HG03045 (cell line): ENCODE measurements around the gene NTM.
A peak's percentile ranks its signal among the peaks of the same experiment; 100 is the strongest.

ENCODE experiments used
- ATAC-seq: cut with Tn5 transposase; IDR thresholded peaks from one replicate; pipeline ENCODE4 v1.9.1; 2021; ENCODE audit warnings: mild to moderate bottlenecking, moderate library complexity; ENCODE audit not compliant: unreplicated experiment

Gene NTM

DNA sequence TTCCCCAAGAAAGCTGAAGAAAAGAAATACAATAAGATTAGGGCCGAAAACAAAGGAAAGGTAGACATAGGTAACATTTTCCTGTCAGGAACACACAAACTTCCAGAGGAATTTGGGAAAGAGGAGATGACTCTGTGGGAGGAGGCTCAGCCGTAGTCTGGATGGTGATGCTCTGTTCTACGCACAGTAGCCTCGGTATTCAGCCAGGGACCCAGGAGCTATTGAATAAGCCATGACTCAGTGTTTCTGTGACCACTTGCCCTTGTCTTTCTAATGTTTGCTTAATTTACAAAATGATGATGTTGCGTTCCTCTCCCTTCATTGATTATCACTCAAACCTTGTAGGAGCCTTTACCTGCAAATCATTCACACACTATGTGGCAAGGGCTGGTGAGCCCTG lies 745.0 kb downstream of the NTM start:
- ATAC-seq = no peak

DNA sequence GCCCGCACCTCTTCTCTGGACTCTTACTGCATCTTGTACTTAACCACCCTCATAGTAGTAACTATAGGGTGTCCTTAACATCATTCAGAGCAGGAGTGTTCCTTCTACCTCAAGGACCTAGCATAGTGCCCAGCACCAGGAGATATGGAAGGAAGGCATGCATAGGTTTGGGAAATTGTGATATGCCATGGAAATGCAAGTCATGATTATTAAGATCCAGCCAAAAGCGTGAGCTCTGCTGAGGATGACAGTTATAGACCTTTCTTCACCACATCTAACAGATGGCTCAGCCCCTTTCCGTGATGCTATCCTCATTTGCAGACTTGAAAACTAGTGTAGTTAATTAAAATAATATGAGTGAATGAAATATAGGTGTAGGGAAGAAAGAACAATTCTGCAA lies 746.1 kb downstream of the NTM start:
- no peak for ATAC-seq

DNA sequence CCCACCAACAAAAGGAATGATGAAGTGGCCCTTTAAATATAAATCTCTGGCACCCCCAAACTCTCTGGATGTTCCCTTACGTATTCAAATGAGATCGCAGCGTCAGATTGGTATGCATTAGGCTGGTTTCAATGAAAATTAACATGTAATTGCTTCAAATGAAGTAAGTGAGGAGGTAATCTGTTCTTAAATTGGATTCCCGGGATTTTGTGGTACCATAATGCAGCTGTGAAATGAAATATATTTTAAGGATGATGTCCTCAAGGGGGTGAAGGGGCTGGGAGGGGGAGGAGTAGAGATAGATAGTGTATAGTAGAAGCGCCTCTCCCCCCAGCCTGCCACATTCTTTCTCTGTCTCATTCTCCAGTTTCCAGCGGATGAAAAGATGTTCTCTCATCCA lies 748.2 kb downstream of the NTM start:
- ATAC-seq = no peak

DNA sequence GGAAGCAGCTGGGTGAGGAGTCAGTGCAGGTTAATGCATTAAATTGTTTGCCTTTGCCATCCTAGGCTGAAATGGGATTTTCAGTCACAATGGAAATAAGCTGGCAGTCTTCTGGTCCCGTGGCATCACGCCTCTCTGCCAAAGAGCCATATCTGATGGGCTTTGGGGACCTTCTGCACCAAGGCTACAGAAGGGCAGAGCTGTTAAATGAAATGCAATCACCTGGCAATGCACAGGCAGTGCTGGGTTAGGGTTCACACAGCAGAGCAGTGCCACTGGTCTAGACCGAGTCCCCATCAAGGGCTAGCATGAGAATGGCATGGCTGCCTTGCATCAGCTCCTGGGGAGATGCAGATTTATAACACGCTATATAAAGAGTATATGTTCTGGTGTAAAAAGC lies 749.2 kb downstream of the NTM start:
- ATAC-seq = no peak

DNA sequence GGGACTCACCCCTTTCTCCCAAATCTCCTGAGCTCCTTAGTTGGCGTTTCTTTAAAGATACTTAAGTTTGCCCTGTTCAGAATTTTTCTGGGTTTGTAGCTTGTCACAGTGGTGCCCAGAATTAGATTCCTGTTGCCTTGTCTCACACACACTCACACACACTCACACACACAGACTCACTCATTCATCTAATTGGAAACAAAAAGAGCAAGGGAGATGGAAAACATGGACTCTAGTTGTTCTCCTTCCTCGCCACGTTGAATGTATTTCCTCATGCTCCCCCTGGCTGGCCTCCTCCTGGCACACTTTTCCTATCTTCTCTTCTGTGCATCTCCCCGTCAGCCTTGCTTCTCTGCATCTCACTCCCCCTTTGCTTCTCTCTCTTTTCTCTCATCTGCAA lies 752.3 kb downstream of the NTM start:
- ATAC-seq = no peak

DNA sequence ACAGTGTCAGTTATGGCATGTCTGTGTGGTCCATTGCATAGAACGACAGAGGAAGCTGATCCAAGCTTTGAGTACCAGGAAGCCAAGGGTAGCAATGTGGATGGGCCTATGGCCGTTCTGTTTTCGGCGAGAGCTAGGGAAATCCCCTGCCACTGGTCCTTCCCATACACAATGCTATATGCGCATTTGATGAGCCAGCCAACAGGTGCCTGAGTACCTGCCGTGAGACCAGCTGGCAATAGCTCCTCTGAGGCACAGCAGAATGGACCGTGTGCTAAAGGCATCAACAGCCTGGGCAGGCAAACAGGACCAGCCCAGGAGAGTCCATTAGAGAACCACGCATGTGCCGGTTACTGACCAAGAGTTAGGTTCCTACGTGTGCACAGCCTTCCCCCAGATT lies 753.0 kb downstream of the NTM start:
- ATAC-seq = no peak

DNA sequence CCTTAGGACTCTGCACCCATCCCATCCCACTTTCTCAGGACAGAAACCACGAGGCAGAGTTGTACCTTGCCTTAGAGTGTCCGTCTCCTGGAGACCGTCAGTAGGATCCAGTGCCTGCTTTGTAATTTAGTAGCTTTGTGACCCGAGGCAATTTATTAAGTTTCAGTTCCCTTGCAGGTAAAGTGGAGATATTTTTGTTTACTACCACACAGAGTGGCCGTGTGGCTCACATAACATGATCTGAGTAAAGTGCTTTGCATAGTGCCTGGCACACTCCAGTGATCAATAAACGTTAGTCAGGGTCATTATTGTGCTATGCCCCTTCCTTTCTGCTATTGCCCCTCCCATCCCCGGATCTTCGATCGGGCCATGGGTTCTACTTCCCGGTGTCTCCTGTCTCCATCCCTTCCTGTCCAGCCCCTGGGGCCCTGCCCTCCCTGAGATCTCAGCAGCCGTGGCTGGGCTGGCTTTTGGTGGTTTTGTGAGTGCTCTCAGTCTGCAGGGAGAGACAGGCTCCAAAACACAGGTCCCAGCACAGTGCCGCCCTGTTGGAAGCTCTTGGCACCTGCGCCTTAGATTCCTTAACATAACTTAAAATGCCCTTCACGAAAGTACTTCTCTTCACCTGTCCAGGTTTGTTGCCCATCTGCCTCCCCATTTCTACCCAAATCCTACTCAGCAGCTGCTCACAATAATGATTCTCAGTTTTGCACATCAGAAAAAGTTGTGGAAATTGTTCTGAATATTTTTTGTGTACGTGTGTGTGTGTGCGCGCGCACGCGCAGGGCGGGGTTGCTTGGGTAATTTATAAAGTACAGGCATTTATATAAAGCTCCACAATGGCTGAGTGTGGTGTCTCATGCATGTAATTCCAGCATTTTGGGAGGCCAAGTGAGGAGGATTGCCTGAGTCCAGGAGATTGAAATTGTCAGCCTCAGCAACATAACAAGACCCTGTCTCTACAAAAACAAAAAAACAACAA lies 753.7 kb downstream of the NTM start:
- ATAC-seq = no peak

DNA sequence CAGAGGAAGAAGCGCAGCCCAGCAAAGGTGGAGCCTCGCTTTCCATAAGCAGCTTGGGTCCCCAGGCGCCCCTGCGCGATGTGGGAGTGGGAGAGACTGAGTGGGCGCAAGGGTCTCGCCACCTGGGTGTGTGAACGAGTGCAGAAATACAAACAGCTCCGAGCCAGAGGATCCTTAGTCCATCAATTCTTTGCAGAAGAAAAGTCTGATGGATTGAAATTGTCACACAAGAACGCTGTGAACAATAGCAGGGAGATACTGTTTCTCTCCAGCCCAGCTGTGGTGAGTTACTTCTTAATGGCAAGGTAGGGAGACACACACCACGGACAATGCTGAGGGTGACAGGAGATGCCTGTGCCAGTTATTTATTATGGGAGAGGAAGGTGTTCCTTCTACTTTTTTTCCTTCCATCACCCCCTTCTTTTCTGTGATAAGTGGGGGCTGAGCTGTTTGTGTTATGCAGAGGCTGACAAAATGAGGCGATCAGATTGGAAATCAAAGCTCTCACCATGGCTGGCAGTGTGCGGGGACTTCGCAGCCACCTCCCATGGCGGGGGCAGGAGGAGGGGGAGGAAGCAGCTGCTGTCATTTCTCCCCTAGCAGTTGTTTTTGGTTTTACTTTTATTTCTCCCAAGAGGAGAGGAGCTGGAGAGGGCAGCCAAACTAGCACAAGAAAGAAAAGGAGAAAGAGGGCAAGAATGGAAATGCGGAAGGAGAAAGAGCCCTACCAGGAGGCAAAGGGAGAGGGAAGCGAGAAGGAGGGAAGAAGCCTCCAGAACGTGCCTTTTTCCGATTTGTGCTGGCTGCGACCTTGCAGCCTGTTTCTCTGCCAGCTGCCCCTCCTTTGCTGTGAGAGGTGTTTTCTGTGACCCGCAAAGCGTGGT lies 755.8 kb downstream of the NTM start:
- peak; percentile 54 for ATAC-seq

DNA sequence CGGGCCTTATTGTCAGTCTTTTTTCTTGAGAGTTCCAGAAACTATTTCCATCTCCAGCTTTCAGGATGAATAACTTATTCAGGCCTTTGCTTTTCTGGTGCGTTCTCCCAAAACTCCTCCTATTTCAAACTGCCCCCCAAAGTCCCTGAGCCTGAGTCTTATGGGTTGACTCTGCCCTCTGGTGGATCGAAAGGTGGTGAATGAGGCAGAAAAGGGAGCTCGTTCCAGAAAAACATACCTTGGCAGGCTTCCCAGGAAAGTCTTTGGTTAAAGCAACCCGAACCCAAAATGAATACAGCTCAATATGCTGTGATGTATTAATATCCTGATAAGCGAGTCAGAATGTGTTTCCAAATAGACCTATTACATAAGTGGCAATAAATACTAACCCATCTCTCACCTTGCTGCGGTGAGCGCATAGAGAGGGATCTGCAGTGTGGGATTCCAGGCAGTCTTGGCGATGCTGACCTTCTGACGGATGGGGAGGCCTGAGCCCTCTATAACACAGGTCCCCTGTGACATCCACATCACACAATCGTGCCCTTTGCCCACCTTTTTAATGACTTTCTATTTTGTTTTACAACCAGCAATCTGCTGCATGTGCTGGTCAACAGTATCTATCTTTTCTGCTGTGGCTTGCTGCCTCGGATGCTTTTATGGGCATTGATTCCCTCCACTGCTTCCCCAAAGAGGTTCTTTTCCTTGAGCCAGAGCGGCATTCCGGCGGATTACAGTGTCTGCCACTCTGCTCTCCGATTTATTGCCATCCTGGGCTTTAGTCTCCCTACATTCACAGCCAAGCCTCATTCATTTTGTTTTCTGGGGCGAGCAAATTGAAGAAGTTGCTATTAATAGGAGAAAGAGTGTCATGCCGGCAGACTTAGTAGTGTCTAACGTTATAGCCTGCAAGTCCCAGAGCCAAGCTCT lies 756.8 kb downstream of the NTM start:
- no peak for ATAC-seq

DNA sequence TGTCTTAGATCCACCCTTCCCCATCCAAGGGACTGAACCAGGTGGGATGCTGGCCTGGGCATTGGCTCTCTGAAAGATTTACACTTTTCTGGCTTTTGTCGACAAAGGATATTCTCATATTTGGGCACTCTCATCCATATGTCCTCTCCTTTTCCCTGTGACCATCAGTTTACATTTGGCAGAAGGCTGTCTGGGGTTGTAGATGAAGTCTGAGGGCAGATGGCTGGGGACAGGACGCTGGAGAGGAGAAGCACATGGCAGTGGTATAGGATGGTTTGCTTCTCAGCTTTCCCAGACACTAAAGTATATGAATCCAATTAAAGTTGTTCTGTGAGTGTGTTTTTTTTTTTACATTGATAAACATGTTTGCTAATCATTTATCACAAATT lies 757.5 kb downstream of the NTM start:
- ATAC-seq = no peak

DNA sequence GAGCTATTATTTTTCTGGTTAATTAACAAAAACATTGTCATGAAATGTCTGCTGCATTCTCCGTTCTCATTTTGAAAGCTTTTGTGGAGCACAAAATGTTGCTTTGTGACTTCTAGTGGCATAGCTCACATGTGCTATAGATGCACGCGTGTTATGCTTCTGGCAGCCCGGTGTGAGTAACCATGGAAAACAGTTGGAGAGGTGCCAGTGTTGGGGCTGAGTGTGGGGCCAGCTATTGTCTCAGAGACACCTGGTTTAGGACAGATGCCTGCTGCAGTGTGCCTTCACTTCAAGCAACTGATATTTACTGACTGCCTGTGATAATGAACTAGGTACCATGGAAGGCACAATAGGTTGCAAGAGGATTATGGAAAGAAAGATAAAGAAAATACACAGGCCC lies 760.6 kb downstream of the NTM start:
- ATAC-seq = no peak

DNA sequence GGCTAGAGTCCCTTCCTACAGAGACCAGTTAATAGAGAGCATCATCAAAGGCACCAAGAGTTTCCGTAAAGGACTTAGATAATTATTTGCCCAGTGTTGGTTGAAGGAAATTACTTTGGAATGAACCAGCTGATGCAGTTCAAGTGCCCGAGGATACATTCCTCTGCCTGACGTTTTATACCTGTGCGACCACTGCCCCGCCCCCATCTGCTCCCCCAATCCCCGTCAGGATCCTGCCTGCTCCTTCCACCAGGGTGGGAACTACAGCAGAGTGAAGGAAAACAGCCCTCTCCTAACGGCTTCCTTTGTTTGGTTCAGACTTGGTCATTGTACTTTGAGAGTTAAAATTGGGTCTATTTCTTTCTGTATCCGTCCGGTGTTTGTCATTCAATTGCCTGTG lies 761.5 kb downstream of the NTM start:
- ATAC-seq = no peak

DNA sequence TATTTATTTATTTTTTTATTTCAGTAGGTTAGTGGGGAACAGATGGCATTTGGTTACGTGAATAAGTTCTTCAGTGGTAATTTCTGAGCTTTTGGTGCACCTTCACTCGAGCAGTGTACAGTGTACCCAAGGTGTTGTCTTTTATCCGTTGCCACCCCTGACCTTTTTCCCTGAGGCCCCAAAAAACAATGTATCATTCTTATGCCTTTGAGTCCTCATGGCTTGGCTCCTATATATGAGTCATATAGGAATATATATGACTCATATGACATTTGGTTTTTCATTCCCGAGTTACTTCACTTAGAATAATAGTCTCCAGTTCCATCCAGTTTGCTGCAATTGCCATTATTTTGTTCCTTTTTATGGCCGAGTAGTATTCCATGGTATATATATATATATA lies 763.9 kb downstream of the NTM start:
- ATAC-seq = no peak

DNA sequence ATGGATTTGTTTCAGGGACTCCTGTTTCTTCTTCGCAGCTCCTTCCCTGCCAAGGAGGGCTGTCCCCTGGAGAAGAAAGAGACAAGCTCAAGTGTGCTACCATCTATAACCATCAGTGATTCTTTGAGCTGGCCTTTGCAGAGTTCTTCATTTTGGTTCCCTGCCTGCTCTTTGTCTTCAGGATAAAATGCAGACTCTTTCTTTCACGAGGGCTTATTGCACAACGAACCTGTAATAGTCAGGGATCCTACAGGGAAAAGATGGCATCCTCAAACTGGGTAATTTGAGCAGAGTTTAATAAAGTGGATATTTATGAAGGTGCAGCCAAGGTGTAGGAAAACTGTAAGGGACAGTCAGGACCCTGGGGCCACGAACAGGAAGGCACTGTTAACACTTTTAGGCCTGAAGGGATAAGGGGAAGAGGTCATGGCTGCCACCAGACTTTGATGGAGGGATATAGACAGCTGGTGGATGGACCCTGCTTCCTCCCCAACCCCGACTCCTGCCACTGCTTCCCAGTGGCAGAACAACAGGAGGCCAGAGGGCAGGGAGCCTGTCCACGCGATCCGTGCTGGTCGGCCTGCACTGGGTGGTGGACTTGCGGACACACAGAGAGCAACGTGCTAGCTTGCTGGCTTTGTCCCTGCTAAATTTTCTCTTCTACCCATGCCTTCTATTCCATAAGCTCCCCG lies 767.0 kb downstream of the NTM start:
- ATAC-seq = no peak

DNA sequence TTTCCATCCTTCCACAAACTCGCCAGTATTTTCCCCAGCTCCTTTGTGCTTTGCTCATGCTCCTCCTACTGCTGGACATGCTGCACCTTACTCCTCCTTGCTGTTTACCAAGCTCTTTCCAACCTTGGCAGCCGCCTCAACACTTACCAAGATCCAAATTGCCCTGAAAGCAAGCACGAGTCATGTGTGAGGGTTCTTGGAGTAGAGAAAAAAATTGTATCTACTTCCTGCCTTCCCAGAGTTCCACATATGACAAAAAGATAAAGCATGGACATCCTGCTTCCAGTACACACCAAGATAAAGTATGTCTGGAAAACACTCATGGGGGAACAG lies 767.5 kb downstream of the NTM start:
- no peak for ATAC-seq

DNA sequence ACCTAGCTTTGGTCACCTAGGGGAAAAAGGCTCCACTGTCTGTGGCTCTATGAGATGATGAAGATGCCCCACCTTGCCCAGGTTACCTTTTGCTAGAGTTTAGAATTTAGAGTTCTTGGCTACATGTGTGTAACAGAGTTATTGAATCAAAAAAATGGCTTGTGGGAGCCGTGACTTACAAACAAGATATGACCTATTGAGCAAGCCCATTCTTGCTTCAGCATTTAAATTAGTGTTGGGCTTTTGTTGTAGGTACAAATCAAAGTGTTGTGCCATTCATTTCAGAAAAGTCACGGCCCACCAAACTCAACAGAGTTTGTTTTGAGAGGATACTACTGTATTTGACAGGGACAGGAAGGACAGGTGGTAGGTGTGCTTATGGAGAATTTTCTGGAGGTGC lies 768.8 kb downstream of the NTM start:
- no peak for ATAC-seq

DNA sequence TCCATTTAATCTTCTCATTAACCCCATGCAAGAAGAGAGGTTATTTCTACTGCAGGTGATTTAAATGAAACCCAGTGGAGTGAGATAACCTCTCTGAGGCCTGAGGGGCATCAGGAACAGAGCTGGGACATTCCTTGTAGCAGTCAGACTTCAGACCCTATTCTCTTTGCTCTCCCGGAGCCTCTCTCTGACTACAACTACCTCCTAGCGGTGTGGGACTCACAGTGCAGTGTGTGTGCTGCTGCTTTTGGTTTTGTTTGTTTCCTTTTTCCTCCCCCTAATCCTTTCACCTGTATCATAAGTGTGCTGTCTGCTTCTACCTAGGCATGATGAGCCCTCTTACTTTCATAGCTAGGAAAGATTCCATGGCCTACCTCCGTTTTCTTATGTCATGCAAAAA lies 769.6 kb downstream of the NTM start:
- ATAC-seq = no peak

DNA sequence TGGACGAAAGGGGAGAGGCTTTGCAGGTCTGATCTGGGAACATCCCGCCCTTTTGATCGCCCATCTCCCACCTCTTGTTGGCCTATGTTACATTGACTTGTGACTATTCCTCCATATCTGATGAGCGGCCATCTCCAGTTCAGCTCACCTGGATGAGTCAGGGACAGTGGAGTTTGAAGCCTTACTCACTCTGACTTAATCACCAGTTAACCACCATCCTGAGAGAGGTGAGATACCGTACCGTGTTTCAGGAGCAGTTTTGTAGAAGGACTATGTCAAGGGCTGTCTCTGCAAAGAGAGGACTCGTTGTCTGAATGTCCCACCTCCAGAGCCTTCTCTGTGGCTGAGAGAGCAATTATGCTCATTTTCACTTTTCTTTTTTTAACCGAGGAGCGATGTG lies 771.7 kb downstream of the NTM start:
- ATAC-seq = no peak

DNA sequence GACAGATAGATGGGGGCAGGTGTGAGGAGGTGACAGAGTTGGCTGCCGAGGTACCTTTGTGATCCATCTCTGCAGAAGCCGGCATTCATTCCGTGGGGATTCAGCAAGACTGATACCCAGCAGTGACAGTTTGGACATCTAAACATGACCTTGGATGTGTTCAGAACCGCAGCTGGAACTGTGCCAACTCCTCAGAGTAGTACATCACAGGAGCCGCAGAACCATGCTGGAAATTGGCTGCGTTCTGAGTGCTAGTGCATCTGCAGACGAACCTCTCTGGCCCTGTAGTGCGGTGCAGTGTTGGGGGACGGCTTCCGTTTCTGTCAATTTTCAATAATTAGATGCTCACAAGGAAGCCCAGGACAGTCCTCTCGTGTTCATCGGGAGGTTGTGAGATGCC lies 772.1 kb downstream of the NTM start:
- no peak for ATAC-seq

DNA sequence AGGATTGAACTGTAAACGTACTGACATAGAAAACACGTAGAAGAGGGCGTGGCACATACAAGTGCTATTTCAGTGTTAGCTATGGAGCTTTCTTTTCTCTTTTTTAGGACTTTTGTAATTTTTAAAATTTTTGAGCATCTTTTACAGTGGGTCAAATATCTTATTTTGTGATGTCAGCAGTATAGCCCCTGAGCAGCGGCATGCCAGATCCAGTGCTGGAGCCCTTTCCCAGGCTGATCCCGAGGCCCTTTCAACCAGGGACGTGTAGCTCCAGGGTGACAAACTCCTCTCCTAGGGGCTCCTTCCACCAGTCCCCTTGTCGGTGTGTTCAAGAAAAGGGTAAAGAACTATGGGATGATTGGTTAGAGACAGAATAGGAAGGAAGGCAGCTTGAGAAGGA lies 777.0 kb downstream of the NTM start:
- no peak for ATAC-seq
